Chondrocyte (in vitro differentiated cells): ENCODE measurements around the gene BRF1. TPM values are rescaled to one million over a fixed set of nuclear protein-coding genes. Genes with fewer than 3 reads are reported as not detected.

ENCODE experiments used
- DNase-seq: peaks from one replicate; pipeline ENCODE4 v3.0.0; 2021; ENCODE audit warnings: mixed read lengths, low spot score
- H3K27ac Mint-ChIP-seq: one replicate; pipeline ENCODE4 v1.8.0; 2021; ENCODE audit warnings: mild to moderate bottlenecking, moderate library complexity, mixed read lengths; ENCODE audit not compliant: unreplicated experiment
- H3K27me3 Mint-ChIP-seq: 2 replicates; pipeline ENCODE4 v1.8.0; 2021; ENCODE audit warnings: low read depth, mixed read lengths
- H3K36me3 Mint-ChIP-seq: 2 replicates; pipeline ENCODE4 v1.8.0; 2021; ENCODE audit warnings: low read depth, mixed read lengths
- H3K4me1 Mint-ChIP-seq: 2 replicates; pipeline ENCODE4 v1.8.0; 2021; ENCODE audit warnings: low read depth, mild to moderate bottlenecking, mixed read lengths
- H3K4me3 Mint-ChIP-seq: one replicate; pipeline ENCODE4 v1.8.0; 2021; ENCODE audit warnings: mild to moderate bottlenecking, moderate library complexity, mixed read lengths; ENCODE audit not compliant: unreplicated experiment
- H3K9me3 Mint-ChIP-seq: 2 replicates; pipeline ENCODE4 v1.8.0; 2021; ENCODE audit warnings: low read depth, mixed read lengths
- total RNA-seq: library from RNA; stranded (reverse); gene quantifications from 3 replicates; pipeline ENCODE4 v1.2.1, GENCODE V29; 2021
- TF ChIP-seq, protein P1 (sequence below): fragments of 200-600 bp; sonication (generic); IDR thresholded peaks from 2 replicates; pipeline ENCODE4 v1.5.0; 2021; ENCODE audit warnings: antibody characterized with exemption, mild to moderate bottlenecking, moderate library complexity

The BRF1 gene
- total RNA-seq, 1 donor from 2014 or later = 26.1 TPM

GRCh38 chr14:105275267-105275946 lies 25.4 kb downstream of the BRF1 start:
- Mint-ChIP-seq H3K4me3 (no peak overlapping the region), H3K36me3 (no peaks in the 10 kb centered on the region), H3K27ac (peak overlapping the region; percentile 80), H3K4me1 (peaks cover 10% of the 10 kb centered on the region), H3K27me3 (no peaks in the 10 kb centered on the region), H3K9me3 (no peaks in the 10 kb centered on the region)
- TF ChIP-seq, protein P1, sequence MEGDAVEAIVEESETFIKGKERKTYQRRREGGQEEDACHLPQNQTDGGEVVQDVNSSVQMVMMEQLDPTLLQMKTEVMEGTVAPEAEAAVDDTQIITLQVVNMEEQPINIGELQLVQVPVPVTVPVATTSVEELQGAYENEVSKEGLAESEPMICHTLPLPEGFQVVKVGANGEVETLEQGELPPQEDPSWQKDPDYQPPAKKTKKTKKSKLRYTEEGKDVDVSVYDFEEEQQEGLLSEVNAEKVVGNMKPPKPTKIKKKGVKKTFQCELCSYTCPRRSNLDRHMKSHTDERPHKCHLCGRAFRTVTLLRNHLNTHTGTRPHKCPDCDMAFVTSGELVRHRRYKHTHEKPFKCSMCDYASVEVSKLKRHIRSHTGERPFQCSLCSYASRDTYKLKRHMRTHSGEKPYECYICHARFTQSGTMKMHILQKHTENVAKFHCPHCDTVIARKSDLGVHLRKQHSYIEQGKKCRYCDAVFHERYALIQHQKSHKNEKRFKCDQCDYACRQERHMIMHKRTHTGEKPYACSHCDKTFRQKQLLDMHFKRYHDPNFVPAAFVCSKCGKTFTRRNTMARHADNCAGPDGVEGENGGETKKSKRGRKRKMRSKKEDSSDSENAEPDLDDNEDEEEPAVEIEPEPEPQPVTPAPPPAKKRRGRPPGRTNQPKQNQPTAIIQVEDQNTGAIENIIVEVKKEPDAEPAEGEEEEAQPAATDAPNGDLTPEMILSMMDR = no peak
- DNase-seq = no peak

DNA sequence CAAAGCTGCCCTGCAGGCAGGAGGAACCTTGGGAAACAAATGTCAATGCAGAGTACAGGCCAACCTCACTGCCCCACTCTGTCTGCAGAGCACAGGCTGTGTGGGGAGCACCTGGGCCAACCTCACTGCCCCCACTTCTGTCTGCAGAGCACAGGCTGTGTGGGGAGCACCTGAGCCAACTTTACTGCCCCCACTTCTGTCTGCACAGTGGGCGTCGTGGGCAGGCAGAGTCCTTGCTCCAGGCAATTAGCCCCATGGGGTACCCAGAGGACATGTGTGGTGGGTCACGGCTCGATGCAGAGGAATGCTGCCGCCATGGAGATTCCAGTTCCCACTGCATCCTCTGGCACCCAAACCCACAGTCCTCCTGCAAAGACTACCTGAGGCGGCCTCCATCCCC lies 26.2 kb downstream of the BRF1 start:
- Mint-ChIP-seq H3K4me1 (peaks cover 10% of the 10 kb centered on the region), H3K27ac (no peak overlapping the region)

GRCh38 chr14:105273062-105273461 lies 27.7 kb downstream of the BRF1 start:
- H3K4me3 Mint-ChIP-seq = no peak overlapping the region
- TF ChIP-seq, protein P1 = no peak
- H3K27ac Mint-ChIP-seq = no peak overlapping the region
- no peaks in the 10 kb centered on the region for H3K36me3 Mint-ChIP-seq
- peaks cover 10% of the 10 kb centered on the region for H3K4me1 Mint-ChIP-seq
- no peak for DNase-seq
- no peaks in the 10 kb centered on the region for H3K9me3 Mint-ChIP-seq
- no peaks in the 10 kb centered on the region for H3K27me3 Mint-ChIP-seq

More for the DNA sequence above, 26.2 kb downstream of the BRF1 start:
- DNase-seq = no peak
- Mint-ChIP-seq H3K36me3 (no peaks in the 10 kb centered on the region), H3K4me3 (no peak overlapping the region), H3K9me3 (no peaks in the 10 kb centered on the region), H3K27me3 (no peaks in the 10 kb centered on the region)
- TF ChIP-seq, protein P1 = no peak

- Mint-ChIP-seq H3K4me3 (no peak overlapping the region), H3K27ac (no peak overlapping the region), H3K4me1 (peaks cover 10% of the 10 kb centered on the region), H3K27me3 (no peaks in the 10 kb centered on the region), H3K9me3 (no peaks in the 10 kb centered on the region), H3K36me3 (no peaks in the 10 kb centered on the region)
- no peak for DNase-seq
- TF ChIP-seq, protein P1 = no peak
These were observed 28.2 kb downstream of the BRF1 start for GRCh38 chr14:105272623-105273022.

DNA sequence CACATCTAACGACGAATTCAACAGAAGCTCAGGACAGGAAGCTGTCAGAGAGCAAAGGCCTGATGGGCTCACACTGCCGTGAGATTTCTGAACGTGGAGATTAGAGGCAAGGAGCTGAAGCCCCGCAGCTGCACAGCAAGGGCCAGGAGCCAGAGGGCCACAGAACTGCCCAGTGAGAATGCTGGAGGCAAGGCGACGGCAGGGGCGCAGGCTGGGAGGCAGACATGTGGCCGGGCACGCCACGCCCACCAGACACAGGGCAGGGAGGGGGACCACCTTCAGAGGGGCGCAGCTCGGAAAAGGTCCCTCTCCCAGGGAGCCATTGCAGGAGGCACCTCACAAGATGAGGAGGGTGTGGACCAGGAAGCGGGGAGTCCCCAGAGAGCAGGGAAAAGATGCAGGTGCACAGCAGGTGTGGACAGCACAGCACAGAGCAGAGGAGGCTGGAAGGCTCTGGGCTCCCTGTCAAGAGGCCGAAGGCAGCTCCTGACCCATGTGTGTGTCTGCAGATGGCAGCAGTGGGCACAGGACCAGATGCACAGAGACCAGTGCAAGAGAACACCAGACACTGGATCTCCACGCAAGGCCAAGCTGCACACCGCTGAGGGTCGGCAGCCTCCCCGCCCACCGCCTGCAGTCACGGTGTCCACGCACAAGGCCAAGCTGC lies 29.4 kb downstream of the BRF1 start:
- DNase-seq = no peak
- Mint-ChIP-seq H3K4me1 (peaks cover 10% of the 10 kb centered on the region), H3K27ac (no peak overlapping the region), H3K27me3 (no peaks in the 10 kb centered on the region), H3K9me3 (no peaks in the 10 kb centered on the region), H3K4me3 (no peak overlapping the region), H3K36me3 (no peaks in the 10 kb centered on the region)
- TF ChIP-seq, protein P1 = no peak
